ENCODE data around the gene BCL2L1. TPM values are rescaled to one million over a fixed set of nuclear protein-coding genes. Genes with fewer than 3 reads are reported as not detected.
"Not testable (repeated sequence)": the region's sequence is repeated elsewhere in the genome, so short reads cannot be mapped to it uniquely, and the experiment has no call there.

Gene BCL2L1
- total and polyA plus RNA-seq, 10 of the 15 experiments (the other 5 are each of a cell fraction or from before 2014, with no cell fraction given) = 0.63 to 67.7 (median 43.6) TPM

DNA sequence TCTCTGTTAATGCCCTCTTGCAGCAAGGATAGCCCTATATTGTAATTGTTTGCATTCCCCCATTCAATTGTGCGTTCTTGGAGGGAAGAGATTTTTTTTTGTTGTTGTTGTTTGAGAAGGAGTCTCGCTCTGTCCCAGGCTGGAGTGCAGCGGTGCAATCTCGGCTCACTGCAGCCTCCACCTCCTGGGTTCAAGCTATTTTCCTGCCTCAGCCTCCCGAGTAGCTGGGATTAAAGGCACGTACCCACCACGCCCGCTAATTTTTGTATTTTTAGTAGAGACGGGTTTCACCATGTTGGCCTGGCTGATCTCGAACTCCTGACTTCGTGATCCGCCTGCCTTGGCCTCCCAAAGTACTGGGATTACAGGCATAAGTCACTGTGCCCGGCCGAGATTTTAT is 24.4 kb upstream of the BCL2L1 start:
- ChIA-PET POLR2A (interaction anchor here (0.6 to 1.1 kb wide), 7 partner anchors 8 to 203 kb away, joined by 3 to 8 read pairs (median 5); partner anchors contain the start of gene TPX2), SMC1A (ENCODE audit: uncharacterized antibody, unreplicated experiment) (interaction anchor here (0.9 to 1.5 kb wide), 3 partner anchors 13 to 25 kb away, joined by 4 to 7 read pairs (median 4); partner anchors contain the start of gene BCL2L1)

More for the DNA sequence above, 24.4 kb upstream of the BCL2L1 start:
- FAIRE-seq; ATAC-seq; H3K36me3 ChIP-seq (ENCODE audit: control insufficient read depth in 2 of 2, insufficient read depth in 2 of 2, low read length in 1 of 2); in situ Hi-C loops (cut with MboI); H3K27ac ChIP-seq (ENCODE audit: control insufficient read depth, insufficient read depth); H2AFZ ChIP-seq (ENCODE audit: control insufficient read depth, low read depth, low read length); H3K4me2 ChIP-seq (ENCODE audit: control insufficient read depth, insufficient read depth); H3K4me3 ChIP-seq; H3K27me3 ChIP-seq (replicated peaks in 1 of 2; ENCODE audit: control insufficient read depth in 2 of 2, insufficient read depth in 2 of 2, low read length in 1 of 2); H3K4me1 ChIP-seq (ENCODE audit: control insufficient read depth, insufficient read depth, low read length); BruUV-seq (replicated peaks); DNase-seq (ENCODE audit: low read depth, low spot score); intact Hi-C loops (cut with micrococcal nuclease; ENCODE audit: unreplicated experiment); H4K20me1 ChIP-seq (ENCODE audit: control insufficient read depth, insufficient read depth); H3K9me3 ChIP-seq (replicated peaks; ENCODE audit: control insufficient read depth, insufficient read depth, low read length); H3K9ac ChIP-seq (ENCODE audit: control insufficient read depth, insufficient read depth, low read length): not testable (repeated sequence)
- CTCF ChIA-PET = interaction anchor here (0.6 to 2.0 kb wide), 4 partner anchors 18 to 134 kb away, joined by 3 to 7 read pairs (median 6); no protein-coding TSS in a partner anchor
- TF ChIP-seq, protein P1, sequence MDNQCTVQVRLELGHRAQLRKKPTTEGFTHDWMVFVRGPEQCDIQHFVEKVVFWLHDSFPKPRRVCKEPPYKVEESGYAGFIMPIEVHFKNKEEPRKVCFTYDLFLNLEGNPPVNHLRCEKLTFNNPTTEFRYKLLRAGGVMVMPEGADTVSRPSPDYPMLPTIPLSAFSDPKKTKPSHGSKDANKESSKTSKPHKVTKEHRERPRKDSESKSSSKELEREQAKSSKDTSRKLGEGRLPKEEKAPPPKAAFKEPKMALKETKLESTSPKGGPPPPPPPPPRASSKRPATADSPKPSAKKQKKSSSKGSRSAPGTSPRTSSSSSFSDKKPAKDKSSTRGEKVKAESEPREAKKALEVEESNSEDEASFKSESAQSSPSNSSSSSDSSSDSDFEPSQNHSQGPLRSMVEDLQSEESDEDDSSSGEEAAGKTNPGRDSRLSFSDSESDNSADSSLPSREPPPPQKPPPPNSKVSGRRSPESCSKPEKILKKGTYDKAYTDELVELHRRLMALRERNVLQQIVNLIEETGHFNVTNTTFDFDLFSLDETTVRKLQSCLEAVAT (IDR thresholded peaks at IDR 0.05) = peak; percentile 93
- RAD21 ChIA-PET (ENCODE audit: unreplicated experiment) = interaction anchor here (0.5 to 1.6 kb wide), 4 partner anchors 24 to 85 kb away, joined by 3 to 5 read pairs (median 4); no protein-coding TSS in a partner anchor
- peaks cover 72% of the 10 kb centered on the region for H3K79me2 ChIP-seq (ENCODE audit: control insufficient read depth, insufficient read depth, low read length)
- WGBS (ENCODE audit: insufficient coverage, insufficient replicate concordance, low lambda C conversion rate, missing lambda C conversion rate) = 94% methylated on average over 14 of the region's 14 CpGs
